Measurements from ENCODE around the gene CDC6. TPM values are rescaled to one million over a fixed set of nuclear protein-coding genes. Genes with fewer than 3 reads are reported as not detected.

Gene CDC6
- total RNA-seq, 4 donors from 2014 or later: 0.27 to 0.75 (median 0.66) TPM; not detected in 1

- Histone ChIP-seq H3K4me1 (peaks cover 19 to 22% of the 10 kb centered on the region in 2 donors), H3K27ac (peak overlapping the region in 1 of 4 donors; percentile 10), H3K4me3 (no peak overlapping the region), H3K36me3 (no peaks in the 10 kb centered on the region), H3K27me3 (no peaks in the 10 kb centered on the region), H3K9me3 (no peaks in the 10 kb centered on the region)
- intact Hi-C loops (cut with DNase I; ENCODE audit: low total_unique reads) (loop anchor here (1.0 to 10.0 kb wide), 2 partner anchors 88 to 264 kb away; no protein-coding TSS in a partner anchor), in situ Hi-C loops (cut with MboI; ENCODE audit: low sequenced_read_pairs in 4 of 4) (loop anchor here in 2 of 4 donors (5.0 to 10.0 kb wide), 2 partner anchors 86 to 88 kb away; no protein-coding TSS in a partner anchor)
- ATAC-seq (peak; percentile 28 to 39), DNase-seq (no peak)
- TF ChIP-seq CTCF (IDR thresholded peaks at IDR 0.05 in 4 of 5, conservative IDR thresholded peaks at IDR 0.05 in 1 of 5) (peak; percentile 27 to 64 (median 46)), POLR2A (IDR thresholded peaks at IDR 0.05) (no peak)
Measured at GRCh38 chr17:40290629-40291280, 3.1 kb downstream of the CDC6 start.

- Histone ChIP-seq H3K36me3 (no peaks in the 10 kb centered on the region), H3K27me3 (no peaks in the 10 kb centered on the region), H3K27ac (peak overlapping the region in 1 of 4 donors; percentile 3), H3K4me1 (peaks cover 19 to 22% of the 10 kb centered on the region in 2 donors), H3K4me3 (no peak overlapping the region), H3K9me3 (no peaks in the 10 kb centered on the region)
- intact Hi-C loops (cut with DNase I; ENCODE audit: low total_unique reads): loop anchor here (10.0 kb wide), 1 partner anchor 264 kb away; no protein-coding TSS in a partner anchor
- TF ChIP-seq CTCF (IDR thresholded peaks at IDR 0.05 in 4 of 5, conservative IDR thresholded peaks at IDR 0.05 in 1 of 5) (no peak), POLR2A (IDR thresholded peaks at IDR 0.05) (no peak)
- in situ Hi-C loops (cut with MboI; ENCODE audit: low sequenced_read_pairs in 4 of 4): loop anchor here in 2 of 4 donors (5.0 to 10.0 kb wide), 2 partner anchors 86 to 89 kb away; no protein-coding TSS in a partner anchor
- no peak for ATAC-seq
- DNase-seq: no peak
Measured at GRCh38 chr17:40291281-40291664, 3.6 kb downstream of the CDC6 start.

- intact Hi-C loops (cut with DNase I; ENCODE audit: low total_unique reads) (loop anchor here (10.0 kb wide), 1 partner anchor 261 kb away; no protein-coding TSS in a partner anchor), in situ Hi-C loops (cut with MboI; ENCODE audit: low sequenced_read_pairs in 4 of 4) (loop anchor here in 2 of 4 donors (5.0 to 10.0 kb wide), 2 partner anchors 89 to 91 kb away; no protein-coding TSS in a partner anchor)
Measured at GRCh38 chr17:40293363-40293762, 5.7 kb downstream of the CDC6 start.

More at GRCh38 chr17:40293363-40293762, 5.7 kb downstream of the CDC6 start:
- Histone ChIP-seq H3K36me3 (no peaks in the 10 kb centered on the region), H3K27me3 (no peaks in the 10 kb centered on the region), H3K4me1 (peaks cover 13 to 16% of the 10 kb centered on the region in 2 donors), H3K4me3 (no peak overlapping the region), H3K27ac (peak overlapping the region; percentile 67 to 71 (median 69)), H3K9me3 (no peaks in the 10 kb centered on the region)
- peak in 1 of 2 donors; percentile 52 for DNase-seq
- TF ChIP-seq CTCF (IDR thresholded peaks at IDR 0.05 in 4 of 5, conservative IDR thresholded peaks at IDR 0.05 in 1 of 5) (no peak), POLR2A (IDR thresholded peaks at IDR 0.05) (no peak)
- peak; percentile 65 to 68 for ATAC-seq

All from gastrocnemius medialis (tissue), 4 donors.